ENCODE measurements around the gene ZNF644.

Gene ZNF644

GRCh38 chr1:91020967-91021685, 709 bp downstream of the ZNF644 start:
- DNase-seq: peak; percentile 22 to 41

DNA sequence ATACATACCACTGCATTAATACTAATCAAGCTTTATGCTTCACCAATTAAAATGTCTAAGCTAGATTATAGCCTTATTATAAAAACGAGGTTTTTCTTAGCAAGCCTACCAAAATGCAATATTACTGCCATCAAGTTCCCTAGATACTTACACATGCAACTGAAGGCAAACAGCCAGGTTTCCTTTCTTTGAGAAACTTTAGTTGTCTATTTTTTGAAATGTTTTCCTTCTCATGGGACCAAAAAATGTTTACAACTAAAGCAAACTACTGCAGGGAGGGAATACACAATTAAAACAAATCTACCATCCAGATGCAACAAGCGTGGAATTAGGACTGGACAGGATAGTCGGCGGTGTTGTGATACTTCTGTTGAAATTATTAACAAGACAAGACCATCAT, 1.3 kb downstream of the ZNF644 start:
- DNase-seq: no peak

DNA sequence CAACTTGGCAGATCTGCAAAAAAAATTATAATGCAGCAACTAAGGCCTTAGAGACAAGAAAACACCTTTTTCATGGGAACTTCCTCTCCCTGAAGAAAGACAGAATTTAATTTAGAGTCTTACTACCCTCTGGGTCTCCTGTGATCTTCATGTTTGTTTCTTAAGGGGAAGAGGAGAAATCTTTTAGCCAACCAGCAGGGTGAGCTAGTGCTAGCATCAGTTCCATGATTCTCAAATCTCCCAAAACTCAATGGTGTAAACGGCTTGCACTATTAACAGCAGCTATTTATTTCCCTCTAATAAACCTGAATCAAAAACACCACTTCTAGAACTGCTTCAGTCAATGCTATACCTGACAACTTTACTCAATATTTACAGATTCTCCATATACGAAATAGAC, 3.8 kb downstream of the ZNF644 start:
- DNase-seq: peak; percentile 21 to 61

- no peak for DNase-seq
Observed at GRCh38 chr1:91015794-91016550, 5.9 kb downstream of the ZNF644 start.

DNA sequence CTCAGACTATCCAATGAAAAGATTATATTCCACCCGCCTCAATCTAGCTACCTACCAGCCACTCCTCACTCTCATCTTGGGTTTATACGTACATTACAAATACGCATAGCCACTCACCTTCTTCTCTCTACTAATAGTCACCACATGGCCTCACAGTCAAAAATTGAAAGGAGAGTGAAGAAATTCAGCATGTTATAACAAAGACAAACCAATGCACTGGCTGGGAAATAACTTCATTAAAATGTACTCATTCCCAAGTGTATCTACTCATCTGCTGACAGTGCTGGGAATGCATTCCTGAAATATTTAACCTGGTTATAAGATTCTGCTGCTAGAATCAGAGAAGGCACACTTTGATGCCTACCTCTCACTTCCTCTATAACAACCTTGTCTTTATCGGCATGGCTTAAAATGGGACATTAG, 6.5 kb downstream of the ZNF644 start:
- DNase-seq: no peak

- DNase-seq: no peak
Observed at GRCh38 chr1:91014475-91014874, 7.4 kb downstream of the ZNF644 start.

GRCh38 chr1:91013302-91013701, 8.5 kb downstream of the ZNF644 start:
- DNase-seq: no peak

- no peak for DNase-seq
Observed at GRCh38 chr1:91012196-91012595, 9.6 kb downstream of the ZNF644 start.

- peak in 1 of 2 experiments; percentile 35 for DNase-seq
Observed at GRCh38 chr1:91011726-91012125, 10.1 kb downstream of the ZNF644 start.

- DNase-seq: no peak
Observed at GRCh38 chr1:91007827-91008226, 14.0 kb downstream of the ZNF644 start.

DNA sequence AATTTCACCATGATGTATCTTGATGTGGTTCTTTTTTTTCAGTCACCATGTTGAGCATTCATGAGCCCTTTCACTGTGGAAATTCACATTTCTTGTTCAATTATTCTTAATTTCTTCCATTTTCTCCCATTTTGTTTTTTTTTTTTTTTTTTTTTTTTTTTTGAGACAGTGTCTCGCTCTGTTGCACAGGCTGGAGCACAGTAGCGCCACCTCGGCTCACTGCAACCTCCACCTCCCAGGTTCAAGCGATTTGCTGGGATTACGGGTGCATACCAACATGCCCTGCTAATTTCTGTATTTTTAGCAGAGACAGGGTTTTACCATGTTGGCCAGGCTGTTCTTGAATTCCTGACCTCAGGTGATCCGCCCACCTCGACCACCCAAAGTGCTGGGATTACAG, 14.7 kb downstream of the ZNF644 start:
- DNase-seq: no peak

GRCh38 chr1:91006113-91006908, 15.5 kb downstream of the ZNF644 start:
- DNase-seq: no peak

- DNase-seq: no peak
Observed at GRCh38 chr1:91005285-91005684, 16.6 kb downstream of the ZNF644 start.

DNA sequence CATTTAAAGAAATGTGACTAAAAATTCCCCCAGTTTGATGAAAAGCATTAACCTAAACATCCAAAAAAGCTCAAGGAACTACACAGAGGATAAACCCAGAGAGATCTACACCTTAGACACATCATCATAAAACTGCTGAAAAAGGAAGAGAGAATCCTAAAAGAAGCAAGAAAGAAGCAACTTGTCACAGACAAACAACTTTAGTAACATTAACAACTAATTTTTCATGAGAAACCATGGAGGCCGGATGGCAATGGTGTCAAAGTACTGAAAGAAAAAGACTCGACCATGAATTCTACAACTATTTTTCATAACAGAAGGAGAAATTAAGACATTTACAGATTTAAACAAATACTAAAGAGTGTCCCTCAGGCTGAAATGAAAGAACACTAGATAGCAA, 17.7 kb downstream of the ZNF644 start:
- no peak for DNase-seq

DNA sequence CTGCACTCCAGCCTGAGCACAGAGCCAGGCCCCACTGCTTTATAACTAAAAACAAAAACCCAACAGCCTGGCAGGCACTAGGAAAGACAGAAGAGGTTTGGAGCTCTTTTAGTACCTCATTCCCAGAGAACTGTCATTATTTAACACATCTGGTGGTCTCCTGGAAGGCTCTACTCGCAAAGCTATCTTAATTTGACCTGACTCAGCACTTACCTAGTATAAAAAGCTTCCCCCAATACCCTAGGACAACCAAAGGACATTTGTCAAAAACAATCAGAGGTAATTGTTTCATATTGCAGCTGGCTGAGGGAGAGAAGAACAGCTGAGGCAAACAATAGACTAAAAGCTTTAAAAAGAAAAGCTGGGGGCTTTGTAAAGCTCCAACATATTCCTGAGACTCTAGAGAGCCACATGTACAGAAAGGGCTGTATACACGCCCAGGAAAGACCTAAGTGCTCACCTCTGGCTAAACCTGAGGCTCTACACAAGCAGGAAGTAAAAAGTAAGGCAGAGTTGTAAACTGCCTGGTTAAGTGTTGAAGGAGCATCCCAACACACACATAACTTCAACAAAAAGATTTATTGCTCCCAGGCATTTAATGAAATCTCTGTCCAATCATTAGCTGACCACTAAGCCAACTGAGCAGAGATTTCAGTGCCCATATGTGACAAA, 25.0 kb downstream of the ZNF644 start:
- no peak for DNase-seq

DNA sequence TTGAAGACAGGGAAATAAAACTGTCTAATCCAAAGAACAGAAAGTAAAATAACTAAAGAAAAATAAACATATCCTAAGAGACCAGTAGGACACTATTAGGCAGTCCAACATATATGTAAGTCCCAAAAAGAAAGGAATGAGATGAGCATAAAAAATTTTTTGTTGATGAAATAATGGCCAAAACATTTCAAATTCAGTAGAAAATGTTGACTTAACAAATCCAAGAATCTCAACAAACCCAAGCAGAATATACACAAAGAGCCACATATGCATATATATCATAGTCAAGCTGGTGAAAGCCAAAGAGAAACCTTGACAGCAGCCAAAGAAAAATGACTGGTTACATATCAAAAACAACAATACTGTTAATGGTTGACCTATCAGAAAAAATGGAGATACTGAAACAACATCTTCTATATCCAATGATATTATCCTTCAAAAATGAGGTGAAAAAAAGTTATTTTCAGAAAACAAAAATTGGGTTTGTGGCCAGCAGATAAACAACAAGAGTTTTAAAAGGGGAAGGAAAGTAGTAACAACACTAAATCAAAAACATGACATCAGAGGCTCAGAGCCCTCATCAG, 26.4 kb downstream of the ZNF644 start:
- DNase-seq: no peak

DNA sequence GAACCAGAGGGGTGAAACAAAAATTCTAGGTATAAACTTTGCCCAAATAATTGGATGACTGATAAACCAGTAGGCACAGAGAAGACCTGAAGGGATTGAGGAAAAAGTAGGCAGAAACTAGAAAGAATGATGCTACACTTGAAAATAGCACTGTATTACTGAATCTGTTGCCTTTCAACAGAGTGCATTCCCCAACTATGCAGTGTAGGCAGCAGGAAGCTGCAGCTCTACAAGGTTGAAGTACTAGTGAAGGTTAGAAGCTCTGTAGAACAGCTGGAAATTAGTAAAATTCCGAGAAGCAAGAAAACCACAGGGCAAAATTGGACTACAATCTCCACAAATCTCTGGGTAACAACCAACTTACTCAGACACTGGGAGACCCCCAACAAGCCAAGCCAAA, 27.4 kb downstream of the ZNF644 start:
- DNase-seq: no peak

DNA sequence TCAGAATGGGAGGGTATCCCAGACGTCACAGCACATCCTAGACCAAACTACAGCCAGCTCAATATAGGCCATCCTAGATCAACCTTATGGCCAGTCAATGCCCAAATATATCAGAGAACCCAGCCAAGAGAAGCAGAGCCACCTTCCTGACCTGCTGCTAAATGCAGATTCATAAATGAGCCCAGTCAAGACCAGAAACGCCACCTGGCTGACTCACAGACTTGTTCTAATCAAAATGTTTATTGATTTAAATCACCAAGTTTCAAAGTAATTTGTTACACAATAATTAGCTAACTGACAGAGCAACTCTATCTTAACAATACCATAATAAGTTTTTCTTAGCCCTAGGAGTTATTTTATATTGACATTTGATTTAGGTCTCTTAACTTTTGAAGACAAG, 28.6 kb downstream of the ZNF644 start:
- no peak for DNase-seq

DNA sequence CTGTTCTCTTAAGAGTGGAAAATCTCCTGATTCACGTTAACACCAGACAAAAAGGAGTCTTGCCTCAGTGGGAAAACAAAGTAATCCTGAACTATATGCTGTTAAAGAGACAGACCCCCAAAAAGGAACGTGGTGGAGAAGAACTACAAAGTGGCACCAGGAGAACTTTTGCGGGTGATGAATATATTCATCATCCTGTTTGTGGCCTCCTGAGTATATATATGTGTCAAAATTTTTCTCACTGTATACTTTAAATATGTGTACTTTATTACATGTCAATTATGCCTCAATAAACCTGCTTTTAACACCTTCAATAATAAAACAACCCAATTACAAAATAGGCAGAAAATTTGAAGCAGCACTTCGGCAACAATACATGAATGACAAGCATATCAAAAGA, 31.1 kb downstream of the ZNF644 start:
- DNase-seq: no peak

DNA sequence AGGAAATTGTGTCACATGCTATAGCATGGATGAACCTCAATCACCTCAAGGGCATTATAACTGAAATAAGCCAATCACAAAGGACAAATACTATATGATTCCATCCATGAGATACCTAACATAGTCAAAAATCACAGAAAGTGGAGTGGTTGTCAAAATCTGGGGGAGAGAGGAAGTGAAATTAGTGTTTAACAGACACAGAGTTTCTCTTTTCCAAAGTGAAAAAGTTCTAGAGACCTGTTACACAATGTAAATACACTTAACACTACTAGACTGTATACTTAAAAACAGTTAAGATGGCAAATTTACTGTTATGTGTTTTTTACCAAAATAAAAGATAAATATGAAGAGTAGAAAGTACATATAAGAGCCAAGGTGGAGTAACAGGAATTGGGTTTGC, 31.8 kb downstream of the ZNF644 start:
- no peak for DNase-seq

DNA sequence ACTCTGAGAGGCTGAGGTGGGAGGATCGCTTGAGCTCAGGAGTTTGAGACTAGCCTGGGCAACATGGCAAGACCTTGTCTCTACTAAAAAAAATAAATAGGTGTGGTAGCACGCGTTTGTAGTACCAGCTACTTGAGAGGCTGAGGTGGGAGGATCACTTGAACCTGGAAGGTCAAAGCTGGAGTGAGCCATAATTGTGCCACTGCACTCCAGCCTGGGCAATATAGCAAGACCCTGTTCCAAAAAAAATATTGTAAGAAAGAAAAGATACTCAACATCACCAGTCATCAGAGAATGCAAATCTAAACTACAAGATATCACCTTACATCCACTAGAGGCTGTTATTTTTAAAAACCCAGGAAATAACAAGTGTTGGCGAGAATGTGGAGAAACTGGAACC, 32.5 kb downstream of the ZNF644 start:
- no peak for DNase-seq

DNA sequence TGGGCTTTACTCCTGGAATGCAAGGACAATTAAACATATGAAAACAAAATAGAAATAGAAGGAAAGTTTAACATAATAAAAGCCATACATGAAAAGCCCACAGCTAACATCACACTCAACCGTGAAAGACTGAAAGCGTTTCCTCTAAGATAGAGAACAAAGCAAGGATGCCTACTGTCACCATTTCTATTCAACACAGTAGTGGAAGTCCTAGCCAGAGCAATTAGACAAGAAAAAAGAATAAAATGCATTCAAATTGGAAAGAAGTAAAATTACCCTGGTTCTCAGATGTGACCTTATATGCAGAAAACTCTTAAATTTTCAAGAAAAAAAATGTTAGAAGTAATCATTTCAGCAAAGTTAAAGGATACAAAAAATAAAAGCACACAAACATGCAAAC, 34.0 kb downstream of the ZNF644 start:
- DNase-seq: no peak

- peak in 1 of 2 experiments; percentile 16 for DNase-seq
Observed at GRCh38 chr1:90986953-90987352, 34.9 kb downstream of the ZNF644 start.

Data from AML-193 (cell line).